Activated T-cell treated with anti-CD3 and anti-CD28 coated beads, Interleukin-2, amount 50 U/mL, for 4 hours (primary cell): ENCODE data around the gene GZMM. TPM values are rescaled to one million over a fixed set of nuclear protein-coding genes. Genes with fewer than 3 reads are reported as not detected.

Experiments
- ATAC-seq, 2 donors: fragments of 200-7000 bp; cut with Tn5 transposase; one replicate each; pipeline ENCODE4 v1.10.0; 2021
- DNase-seq: peaks from one replicate; pipeline ENCODE4 v3.0.0-alpha.2; 2020
- H3K27me3 Mint-ChIP-seq: one replicate; pipeline ENCODE4 v1.8.0; 2021; ENCODE audit warnings: low read depth, mixed read lengths
- H3K36me3 Mint-ChIP-seq: one replicate; pipeline ENCODE4 v1.8.0; 2022; ENCODE audit warnings: mixed read lengths; ENCODE audit not compliant: insufficient read depth
- H3K4me1 Mint-ChIP-seq: one replicate; pipeline ENCODE4 v1.8.0; 2021; ENCODE audit warnings: low read depth, mixed read lengths
- H3K4me3 Mint-ChIP-seq: one replicate; pipeline ENCODE4 v1.8.0; 2021; ENCODE audit warnings: mild to moderate bottlenecking, moderate library complexity, mixed read lengths
- H3K9me3 Mint-ChIP-seq: one replicate; pipeline ENCODE4 v1.8.0; 2021; ENCODE audit warnings: mixed read lengths
- total RNA-seq, 3 donors: library from RNA; stranded (reverse); gene quantifications; one replicate each; pipeline ENCODE4 v1.2.1, GENCODE V29; 2021

The GZMM gene
- total RNA-seq, 3 donors from 2014 or later = 53.2 to 71.8 (median 65.8) TPM

- H3K4me3 Mint-ChIP-seq = no peak overlapping the region
- no peak for ATAC-seq
These were observed 7.6 kb upstream of the GZMM start for GRCh38 chr19:536031-536880.

DNA sequence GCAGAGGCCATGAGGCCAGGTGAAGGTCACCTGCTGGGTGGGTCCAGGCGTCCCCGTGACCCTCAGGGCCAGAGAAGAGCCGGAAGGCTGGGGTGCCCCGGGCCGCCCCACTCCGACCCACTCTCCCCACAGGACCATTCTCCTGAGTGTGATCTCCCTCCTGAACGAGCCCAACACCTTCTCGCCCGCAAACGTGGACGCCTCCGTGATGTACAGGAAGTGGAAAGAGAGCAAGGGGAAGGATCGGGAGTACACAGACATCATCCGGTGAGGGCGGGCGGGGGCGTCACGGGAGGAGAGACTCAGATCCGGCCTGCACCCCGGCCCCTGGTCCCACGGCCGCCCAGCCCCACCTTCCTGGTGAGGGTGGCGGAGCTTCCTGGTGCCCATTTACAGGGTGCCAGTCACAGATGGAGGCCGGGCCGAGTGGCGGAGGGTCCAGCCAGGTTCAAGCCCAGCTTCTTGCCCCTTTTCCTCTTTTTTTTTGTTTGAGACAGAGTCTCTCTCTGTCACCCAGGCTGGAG lies 6.9 kb upstream of the GZMM start:
- no peaks in the 10 kb centered on the region for H3K9me3 Mint-ChIP-seq
- DNase-seq (no peak), ATAC-seq (no peak)
- peaks cover 6% of the 10 kb centered on the region for H3K36me3 Mint-ChIP-seq
- no peaks in the 10 kb centered on the region for H3K27me3 Mint-ChIP-seq
- H3K4me1 Mint-ChIP-seq = peaks cover 18% of the 10 kb centered on the region
- H3K4me3 Mint-ChIP-seq = no peak overlapping the region

More at GRCh38 chr19:536031-536880, 7.6 kb upstream of the GZMM start:
- no peak for DNase-seq
- Mint-ChIP-seq H3K27me3 (no peaks in the 10 kb centered on the region), H3K36me3 (peaks cover 6% of the 10 kb centered on the region), H3K4me1 (peaks cover 18% of the 10 kb centered on the region), H3K9me3 (no peaks in the 10 kb centered on the region)

DNA sequence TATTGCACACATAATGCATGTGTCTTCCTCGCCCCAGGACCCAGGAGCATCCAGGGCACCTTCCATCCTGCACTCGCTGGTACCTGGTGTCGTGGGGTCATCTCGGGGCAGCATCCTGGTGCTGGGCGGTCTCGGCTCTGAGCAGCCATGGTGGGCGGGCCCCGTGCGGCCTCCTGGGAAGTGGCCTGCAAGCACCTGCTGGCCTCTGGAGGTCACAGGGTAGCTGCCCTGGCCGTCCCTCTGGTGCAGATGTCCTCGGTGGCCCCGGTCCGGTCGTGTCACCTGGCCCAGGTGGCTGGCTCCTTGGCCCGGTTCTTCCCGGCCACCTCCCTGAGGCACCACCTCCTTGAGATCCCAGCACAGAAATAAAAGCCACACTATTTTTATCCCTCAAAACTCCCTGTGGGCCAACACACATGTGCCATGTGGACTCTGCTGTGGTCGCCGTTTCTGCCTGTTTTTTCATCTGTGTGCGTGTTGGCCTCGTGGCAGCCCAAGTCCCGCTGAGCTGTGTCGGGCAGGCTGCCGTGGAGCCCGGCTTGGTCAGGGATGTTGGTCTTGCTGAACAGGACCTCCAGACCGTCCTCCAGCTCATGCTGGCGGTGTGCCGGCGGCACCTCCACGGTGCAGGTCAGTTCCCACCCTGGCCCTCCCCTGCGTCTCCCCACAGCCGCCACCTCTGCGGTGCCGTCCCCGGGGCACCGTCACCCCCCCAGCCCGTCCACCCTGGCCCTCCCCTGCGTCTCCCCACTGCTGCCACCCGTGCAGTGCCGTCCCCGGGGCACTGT lies 5.0 kb upstream of the GZMM start:
- Mint-ChIP-seq H3K9me3 (no peaks in the 10 kb centered on the region), H3K27me3 (no peaks in the 10 kb centered on the region), H3K4me3 (no peak overlapping the region), H3K4me1 (peaks cover 15% of the 10 kb centered on the region), H3K36me3 (peaks cover 6% of the 10 kb centered on the region)
- ATAC-seq (no peak), DNase-seq (no peak)

GRCh38 chr19:539429-540030 lies 4.3 kb upstream of the GZMM start:
- ATAC-seq = no peak
- Mint-ChIP-seq H3K27me3 (no peaks in the 10 kb centered on the region), H3K9me3 (no peaks in the 10 kb centered on the region), H3K4me3 (no peak overlapping the region), H3K4me1 (peaks cover 17% of the 10 kb centered on the region), H3K36me3 (peaks cover 6% of the 10 kb centered on the region)
- no peak for DNase-seq

GRCh38 chr19:540867-541637 lies 2.8 kb upstream of the GZMM start:
- Mint-ChIP-seq H3K4me3 (no peak overlapping the region), H3K9me3 (no peaks in the 10 kb centered on the region), H3K27me3 (no peaks in the 10 kb centered on the region), H3K4me1 (peaks cover 20% of the 10 kb centered on the region), H3K36me3 (peaks cover 6% of the 10 kb centered on the region)
- DNase-seq (no peak), ATAC-seq (no peak)

DNA sequence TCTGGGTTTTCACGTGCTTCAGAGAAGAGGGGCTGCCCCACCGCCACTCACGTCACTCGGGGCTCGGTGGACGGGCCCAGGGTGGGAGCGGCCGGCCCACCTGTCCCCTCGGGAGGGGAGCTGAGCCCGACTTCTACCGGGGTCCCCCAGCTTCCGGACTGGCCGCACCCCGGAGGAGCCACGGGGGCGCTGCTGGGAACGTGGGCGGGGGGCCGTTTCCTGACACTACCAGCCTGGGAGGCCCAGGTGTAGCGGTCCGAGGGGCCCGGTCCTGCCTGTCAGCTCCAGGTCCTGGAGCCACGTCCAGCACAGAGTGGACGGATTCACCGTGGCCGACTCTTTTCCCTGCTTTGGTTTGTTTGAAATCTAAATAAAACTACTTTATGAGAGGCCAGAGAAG lies 2.2 kb upstream of the GZMM start:
- DNase-seq (no peak), ATAC-seq (no peak)
- Mint-ChIP-seq H3K27me3 (no peaks in the 10 kb centered on the region), H3K9me3 (no peaks in the 10 kb centered on the region), H3K4me3 (no peak overlapping the region), H3K36me3 (peaks cover 6% of the 10 kb centered on the region), H3K4me1 (peaks cover 20% of the 10 kb centered on the region)

- ATAC-seq (no peak), DNase-seq (no peak)
- Mint-ChIP-seq H3K4me1 (peaks cover 20% of the 10 kb centered on the region), H3K36me3 (peaks cover 6% of the 10 kb centered on the region), H3K27me3 (no peaks in the 10 kb centered on the region), H3K9me3 (no peaks in the 10 kb centered on the region), H3K4me3 (no peak overlapping the region)
These were observed 1.5 kb upstream of the GZMM start for GRCh38 chr19:542173-542866.

GRCh38 chr19:547117-547516 lies 3.3 kb downstream of the GZMM start:
- peaks cover 6% of the 10 kb centered on the region for H3K36me3 Mint-ChIP-seq
- no peak overlapping the region for H3K4me3 Mint-ChIP-seq
- no peak for DNase-seq
- peaks cover 21% of the 10 kb centered on the region for H3K4me1 Mint-ChIP-seq
- H3K9me3 Mint-ChIP-seq = no peaks in the 10 kb centered on the region
- H3K27me3 Mint-ChIP-seq = no peaks in the 10 kb centered on the region
- ATAC-seq = no peak

- ATAC-seq (no peak), DNase-seq (no peak)
- peaks cover 6% of the 10 kb centered on the region for H3K36me3 Mint-ChIP-seq
- H3K9me3 Mint-ChIP-seq = no peaks in the 10 kb centered on the region
- no peaks in the 10 kb centered on the region for H3K27me3 Mint-ChIP-seq
- no peak overlapping the region for H3K4me3 Mint-ChIP-seq
- H3K4me1 Mint-ChIP-seq = peaks cover 21% of the 10 kb centered on the region
These were observed 4.2 kb downstream of the GZMM start for GRCh38 chr19:547836-548720.

DNA sequence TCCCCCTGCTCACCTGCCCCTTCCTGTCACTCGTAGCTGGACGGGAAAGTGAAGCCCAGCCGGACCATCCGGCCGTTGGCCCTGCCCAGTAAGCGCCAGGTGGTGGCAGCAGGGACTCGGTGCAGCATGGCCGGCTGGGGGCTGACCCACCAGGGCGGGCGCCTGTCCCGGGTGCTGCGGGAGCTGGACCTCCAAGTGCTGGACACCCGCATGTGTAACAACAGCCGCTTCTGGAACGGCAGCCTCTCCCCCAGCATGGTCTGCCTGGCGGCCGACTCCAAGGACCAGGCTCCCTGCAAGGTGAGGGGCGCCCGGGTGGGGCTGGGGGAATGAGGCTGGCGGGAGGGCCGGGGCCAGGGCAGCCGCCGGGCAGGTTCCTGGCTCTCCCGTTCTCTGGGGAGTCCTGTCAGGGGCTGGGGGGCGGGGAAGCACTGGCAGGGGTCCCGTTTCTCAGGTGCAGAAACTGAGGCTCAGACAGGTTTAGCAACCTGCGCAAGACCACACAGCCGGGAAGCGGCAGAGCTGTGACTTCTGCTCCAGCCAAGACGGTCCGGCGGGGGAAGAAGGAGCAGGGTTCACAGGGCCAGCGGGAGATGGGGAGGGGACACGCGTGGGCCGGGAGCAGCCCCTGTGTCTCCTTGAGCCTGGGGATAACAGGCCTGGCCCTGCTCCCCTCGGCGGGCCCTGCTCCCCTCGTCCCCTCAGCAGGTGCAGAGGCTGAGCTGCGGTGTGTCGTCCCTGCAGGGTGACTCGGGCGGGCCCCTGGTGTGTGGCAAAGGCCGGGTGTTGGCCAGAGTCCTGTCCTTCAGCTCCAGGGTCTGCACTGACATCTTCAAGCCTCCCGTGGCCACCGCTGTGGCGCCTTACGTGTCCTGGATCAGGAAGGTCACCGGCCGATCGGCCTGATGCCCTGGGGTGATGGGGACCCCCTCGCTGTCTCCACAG lies 5.3 kb downstream of the GZMM start:
- Mint-ChIP-seq H3K27me3 (no peaks in the 10 kb centered on the region), H3K9me3 (no peaks in the 10 kb centered on the region), H3K36me3 (peaks cover 6% of the 10 kb centered on the region), H3K4me1 (peaks cover 10% of the 10 kb centered on the region), H3K4me3 (no peak overlapping the region)
- DNase-seq (no peak), ATAC-seq (no peak)

GRCh38 chr19:554817-555216 lies 11.0 kb downstream of the GZMM start:
- Mint-ChIP-seq H3K4me3 (no peak overlapping the region), H3K36me3 (no peaks in the 10 kb centered on the region), H3K27me3 (no peaks in the 10 kb centered on the region), H3K4me1 (peaks cover 2% of the 10 kb centered on the region), H3K9me3 (no peaks in the 10 kb centered on the region)
- ATAC-seq (no peak), DNase-seq (no peak)

GRCh38 chr19:555474-555808 lies 11.6 kb downstream of the GZMM start:
- DNase-seq = no peak
- H3K27me3 Mint-ChIP-seq = no peaks in the 10 kb centered on the region
- no peaks in the 10 kb centered on the region for H3K36me3 Mint-ChIP-seq
- no peaks in the 10 kb centered on the region for H3K9me3 Mint-ChIP-seq
- ATAC-seq = no peak
- peaks cover 2% of the 10 kb centered on the region for H3K4me1 Mint-ChIP-seq
- no peak overlapping the region for H3K4me3 Mint-ChIP-seq
